Activated CD4-positive, CD25-positive, alpha-beta regulatory T cell (primary cell): ENCODE data around the gene NFIA.
"Not testable (repeated sequence)": the region's sequence is repeated elsewhere in the genome, so short reads cannot be mapped to it uniquely, and the experiment has no call there.

Experiments used
- DNase-seq, 4 experiments: peaks; one replicate each; lab custom pipeline; 2025; lab: John Stamatoyannopoulos, UW

Gene NFIA

DNA sequence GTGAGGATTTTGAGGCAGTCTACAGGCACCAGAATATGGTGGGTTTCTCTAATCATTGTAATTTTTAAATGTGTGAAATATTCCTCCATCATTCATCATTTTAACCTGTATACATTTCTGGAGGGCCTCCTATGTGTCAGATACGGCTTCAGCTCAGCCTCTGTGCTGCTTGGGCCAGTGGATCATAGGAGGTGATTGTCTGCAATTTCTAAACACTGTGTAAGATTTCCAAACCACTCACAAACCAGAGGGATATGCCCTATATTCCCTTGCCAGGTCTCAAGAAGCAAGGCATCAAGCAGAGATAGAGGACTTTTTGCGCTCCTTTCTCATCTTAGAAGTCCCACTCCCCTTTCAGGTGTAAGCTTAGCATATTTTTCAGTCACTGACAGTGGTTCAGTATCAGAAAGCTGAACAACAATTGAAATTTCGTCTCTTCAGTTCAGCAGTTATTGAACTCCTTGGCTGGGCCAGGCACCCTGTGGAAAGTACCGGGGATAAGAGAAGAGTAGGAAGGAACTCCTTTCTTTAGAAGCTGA is 190.9 kb downstream of the NFIA start:
- no peak for DNase-seq

GRCh38 chr1:61273861-61274260 is 191.5 kb downstream of the NFIA start:
- no peak for DNase-seq

DNA sequence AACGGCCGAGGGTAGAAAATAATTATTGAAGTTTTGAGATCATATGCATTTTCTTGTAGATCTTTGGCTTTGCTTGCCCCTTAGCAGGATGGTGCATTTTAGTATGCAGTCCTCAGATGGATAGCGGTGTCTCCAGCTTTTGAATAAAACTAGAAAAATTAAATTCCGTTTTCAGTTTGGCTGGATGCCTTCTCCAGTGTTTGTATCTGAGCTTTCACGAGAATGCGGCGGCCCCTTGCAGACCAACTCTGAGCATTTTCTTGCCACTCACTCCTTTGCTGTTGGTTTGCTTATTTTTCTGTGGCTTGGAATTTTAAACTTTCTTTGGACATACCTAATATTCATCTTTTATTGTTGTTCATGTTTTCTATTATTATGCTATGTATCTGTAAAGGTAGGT is 192.6 kb downstream of the NFIA start:
- DNase-seq = no peak

DNA sequence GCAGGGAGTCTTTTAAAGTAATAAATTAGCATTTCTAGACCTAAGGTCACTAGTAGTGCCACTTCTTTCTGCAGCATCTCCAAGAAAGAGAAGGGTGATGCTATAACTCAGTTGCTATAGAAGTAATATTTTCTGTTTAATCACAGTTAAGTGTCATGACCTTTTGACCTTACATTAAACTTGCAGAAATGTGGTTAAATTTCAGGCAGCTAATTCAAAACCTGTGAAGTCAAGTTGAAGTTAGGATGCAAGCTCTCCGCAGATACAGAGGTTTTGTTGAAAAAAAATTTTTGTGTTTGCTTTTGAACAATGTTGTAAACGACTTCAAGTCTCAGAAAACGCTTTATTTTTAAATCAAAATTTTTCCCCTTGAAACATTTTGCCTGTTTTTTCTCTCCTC is 193.9 kb downstream of the NFIA start:
- DNase-seq = no peak

DNA sequence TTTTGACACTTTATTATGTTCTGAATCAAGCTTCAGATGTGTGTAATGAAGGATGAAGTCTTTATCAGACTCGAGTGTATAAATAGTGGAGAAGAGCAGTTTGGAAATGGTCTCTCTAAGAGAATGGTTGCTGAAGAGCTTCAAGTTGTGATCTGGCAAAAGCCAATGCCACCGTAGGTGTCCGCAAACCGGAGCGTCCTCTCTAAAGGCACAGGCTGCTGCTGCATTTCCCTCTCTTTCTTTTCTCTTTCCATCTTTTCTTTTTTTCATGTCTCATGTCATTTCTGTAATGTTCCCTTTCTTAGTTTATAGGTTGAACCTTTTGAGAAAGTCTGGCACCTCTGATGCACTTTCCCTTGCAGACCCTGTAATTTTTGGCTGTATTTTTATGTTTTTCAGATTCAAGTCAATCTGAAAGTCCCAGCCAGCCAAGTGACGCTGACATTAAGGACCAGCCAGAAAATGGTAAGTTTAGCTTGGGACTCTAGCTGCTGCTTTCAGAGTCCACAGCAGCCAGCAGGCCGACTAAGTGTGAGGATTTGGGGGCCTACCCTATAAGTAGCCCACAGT is 194.8 kb downstream of the NFIA start:
- DNase-seq = no peak

GRCh38 chr1:61278503-61278902 is 196.1 kb downstream of the NFIA start:
- not testable (repeated sequence) for DNase-seq

DNA sequence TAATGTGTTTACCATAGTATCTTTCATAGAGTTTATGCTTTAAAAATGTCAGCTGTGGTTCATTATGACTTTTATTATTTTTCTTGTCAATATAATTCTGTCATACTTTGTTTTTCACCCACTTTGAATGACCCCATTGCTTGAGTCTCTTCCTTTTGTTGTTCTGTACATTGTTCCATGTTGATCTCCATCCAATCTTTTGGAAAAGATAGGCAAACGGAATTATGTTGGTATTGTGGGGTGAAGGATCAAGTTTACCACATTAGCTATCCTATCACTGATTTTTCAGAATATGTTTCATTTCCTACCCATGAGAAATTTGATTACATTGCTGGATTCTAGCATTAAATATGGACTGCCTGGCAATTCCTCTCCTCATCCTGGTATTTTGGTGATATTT is 196.6 kb downstream of the NFIA start:
- no peak for DNase-seq

DNA sequence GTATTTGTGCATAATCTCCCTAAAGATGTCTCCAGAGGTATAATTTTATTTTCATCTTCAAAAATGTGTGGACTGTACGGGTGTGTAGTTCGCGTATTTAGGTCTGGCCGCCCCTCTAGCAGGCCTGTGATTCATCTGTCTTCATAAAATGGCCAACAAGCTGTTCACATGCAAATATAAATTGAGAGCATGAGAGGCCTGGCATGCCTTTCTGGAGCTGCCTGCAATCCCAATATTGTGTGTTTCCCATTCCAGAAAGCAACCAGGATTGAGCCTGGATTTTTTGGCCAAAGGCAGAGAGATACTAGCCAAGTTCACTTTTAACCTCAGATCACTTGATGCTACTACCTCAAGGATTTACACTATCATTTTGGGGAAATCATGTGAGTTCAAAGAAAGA is 197.2 kb downstream of the NFIA start:
- no peak for DNase-seq

GRCh38 chr1:61280452-61280851 is 198.1 kb downstream of the NFIA start:
- no peak for DNase-seq

DNA sequence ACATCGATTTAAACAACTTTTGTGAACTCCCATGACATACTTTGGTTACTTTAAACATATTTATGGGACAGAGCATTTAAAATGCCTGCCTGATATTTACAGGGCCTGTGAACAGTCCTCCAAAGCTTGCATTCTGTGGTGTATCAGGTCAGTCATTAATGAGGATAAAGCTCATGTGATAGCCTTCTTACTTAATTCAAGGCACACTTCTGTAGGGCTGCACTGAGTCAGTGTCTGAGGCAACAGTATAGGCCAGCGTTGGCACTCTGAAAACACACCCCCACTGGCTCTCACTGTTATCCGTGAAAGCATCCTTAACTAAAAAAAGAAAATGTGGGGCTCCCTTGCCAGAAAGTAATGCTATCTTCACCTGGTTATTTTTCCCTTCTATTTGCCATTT is 200.0 kb downstream of the NFIA start:
- no peak for DNase-seq

DNA sequence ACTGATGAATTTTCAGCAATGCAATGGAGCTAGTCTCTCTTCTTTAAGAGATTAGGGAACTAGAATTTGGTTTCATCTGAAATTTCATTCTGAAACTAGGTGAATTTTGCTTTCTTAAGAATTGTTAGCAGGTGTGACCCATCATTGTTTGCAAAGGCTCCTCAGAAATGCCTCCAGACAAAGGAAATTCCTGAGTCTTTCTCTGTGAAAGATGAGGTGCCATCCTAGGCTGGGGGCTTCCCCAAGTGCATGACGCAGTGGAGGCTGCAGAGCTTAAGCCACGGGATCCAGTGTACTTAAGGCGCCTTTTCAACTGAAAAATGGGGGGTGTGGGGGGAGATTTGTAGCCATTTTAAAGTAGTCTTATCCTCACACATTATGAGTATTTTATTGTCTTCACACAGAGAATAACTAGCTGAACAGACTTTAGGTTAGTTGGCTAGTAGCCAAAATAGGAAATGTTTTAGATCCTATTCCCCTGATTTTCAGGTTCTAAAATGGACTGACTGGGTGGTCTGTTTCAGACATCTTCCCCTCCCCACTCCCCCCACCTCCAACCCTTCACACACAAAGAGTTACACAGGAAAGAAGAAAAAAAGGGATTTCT is 202.0 kb downstream of the NFIA start:
- DNase-seq = no peak

DNA sequence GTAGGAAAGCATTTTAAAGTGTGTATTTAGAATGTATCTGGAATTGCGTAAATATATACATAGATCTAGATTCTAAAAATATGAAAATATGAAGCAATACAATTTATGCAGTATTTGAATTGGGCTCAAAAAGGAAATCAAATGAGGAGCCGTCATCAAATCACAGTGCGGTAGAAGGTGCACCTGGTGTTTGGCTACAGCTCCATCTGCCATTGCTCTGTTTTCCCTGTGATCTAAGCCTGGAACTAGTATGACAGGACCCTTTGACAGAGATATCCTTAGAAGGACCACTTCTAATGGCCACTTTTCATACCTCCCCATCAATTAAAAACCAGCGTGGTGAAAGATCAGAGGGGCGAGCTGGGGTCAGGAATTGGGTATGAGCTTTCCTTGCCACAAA is 202.6 kb downstream of the NFIA start:
- no peak for DNase-seq

GRCh38 chr1:61285371-61285885 is 203.1 kb downstream of the NFIA start:
- no peak for DNase-seq

GRCh38 chr1:61287014-61287413 is 204.7 kb downstream of the NFIA start:
- no peak for DNase-seq

DNA sequence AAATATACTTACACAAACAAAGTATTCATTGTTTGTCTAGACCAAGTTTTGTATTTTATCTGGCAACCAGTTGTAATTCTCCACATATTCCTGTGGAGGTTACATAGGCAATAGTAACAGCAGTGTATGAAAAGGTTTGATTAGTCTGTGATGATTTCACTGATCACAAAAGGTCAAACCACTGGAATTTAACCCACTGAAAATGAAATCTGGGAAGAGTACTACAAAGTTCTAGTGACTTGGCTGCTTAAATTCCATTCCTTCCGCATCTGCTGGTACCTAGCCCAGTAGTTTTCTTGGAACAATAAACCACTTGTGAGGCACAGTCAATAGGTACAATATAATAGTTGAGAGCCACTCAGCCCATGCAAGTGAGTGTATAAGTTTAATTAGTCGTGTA is 205.4 kb downstream of the NFIA start:
- no peak for DNase-seq

- DNase-seq = no peak
Observed at GRCh38 chr1:61289232-61290098, 207.1 kb downstream of the NFIA start.

DNA sequence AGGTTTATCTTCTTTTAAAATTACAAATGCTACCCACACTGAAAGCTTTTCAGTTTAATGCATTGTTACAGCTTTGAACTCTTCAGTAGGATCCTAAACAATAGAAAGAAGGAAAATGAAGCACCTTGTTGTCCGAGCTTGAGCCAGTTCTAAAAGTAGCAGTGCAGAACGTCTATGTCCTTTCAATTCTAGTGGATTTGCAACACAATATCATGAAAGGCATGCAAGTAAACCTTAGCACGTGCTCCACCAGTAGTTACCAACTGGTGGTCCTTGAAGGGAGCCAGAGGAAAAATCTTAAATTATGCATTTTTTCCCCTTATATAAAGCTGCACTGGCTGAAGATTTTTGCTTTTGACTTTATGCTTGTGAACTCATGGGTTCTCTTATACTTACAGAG is 208.2 kb downstream of the NFIA start:
- DNase-seq = no peak

DNA sequence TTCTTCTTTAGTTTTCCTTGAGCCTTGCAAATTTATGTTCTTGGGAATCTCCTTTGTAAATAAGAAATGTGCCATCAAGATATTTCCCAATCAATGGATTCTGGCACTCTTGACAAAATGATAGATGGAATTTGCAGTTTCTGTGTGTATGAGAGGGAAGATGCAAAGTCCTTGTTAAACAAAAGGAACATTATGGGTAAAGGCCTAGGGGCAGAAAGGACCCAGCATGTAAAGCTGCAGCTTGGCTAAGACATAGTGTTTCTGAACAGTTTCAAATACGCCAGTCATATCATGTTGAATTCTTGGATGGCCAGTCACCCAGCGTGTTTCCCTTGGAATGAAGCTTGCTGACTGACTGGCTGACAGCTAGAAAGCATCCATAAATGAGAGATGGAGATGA is 210.8 kb downstream of the NFIA start:
- no peak for DNase-seq

- no peak for DNase-seq
Observed at GRCh38 chr1:61293986-61294504, 211.7 kb downstream of the NFIA start.

DNA sequence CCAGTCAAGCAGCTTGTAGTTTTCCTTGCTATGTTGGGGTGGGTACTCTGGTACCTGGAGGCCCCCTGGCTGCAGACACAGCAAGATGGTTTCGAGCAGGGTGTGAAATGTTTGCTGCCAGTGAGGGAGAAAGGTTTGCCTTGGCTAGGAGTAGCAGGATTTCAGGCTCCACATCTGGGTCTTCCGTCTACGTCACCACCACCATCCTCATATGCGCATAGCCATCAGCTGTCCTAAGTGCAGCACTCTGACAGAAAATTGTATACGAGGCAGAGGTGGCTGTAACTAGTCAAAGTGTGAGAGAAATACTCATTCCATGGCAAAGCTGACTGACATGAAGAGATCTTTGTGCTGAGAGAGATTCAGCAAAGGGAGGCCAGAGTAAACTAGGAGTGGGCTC is 212.6 kb downstream of the NFIA start:
- no peak for DNase-seq

GRCh38 chr1:61295818-61296537 is 213.6 kb downstream of the NFIA start:
- no peak for DNase-seq

- DNase-seq = no peak
Observed at GRCh38 chr1:61297887-61298286, 215.5 kb downstream of the NFIA start.
